WTC11 (cell line): ENCODE data around the gene USP27X. TPM values are rescaled to one million over a fixed set of nuclear protein-coding genes. Genes with fewer than 3 reads are reported as not detected.

ENCODE experiments used
- ATAC-seq: fragments of 200-7000 bp; cut with Tn5 transposase; 2 replicates; pipeline ENCODE4 v1.10.0; 2021; ENCODE audit warnings: mild to moderate bottlenecking, moderate library complexity
- CTCF ChIA-PET: fragments of 300-600 bp; sonication (Branson Sonifier 250); formaldehyde crosslinking; loops from one replicate; lab custom pipeline; 2021; ENCODE audit warnings: antibody characterized with exemption; lab: Charles Lee
- POLR2A ChIA-PET: fragments of 350-600 bp; sonication (Branson Sonifier 250); formaldehyde crosslinking; loops from one replicate; lab custom pipeline; 2021; ENCODE audit warnings: antibody characterized with exemption; lab: Charles Lee
- DNase-seq: peaks from one replicate; pipeline ENCODE4 v3.0.0; 2021; ENCODE audit warnings: low spot score
- H3K27ac Mint-ChIP-seq: 2 replicates; pipeline ENCODE4 v1.8.0; 2021; ENCODE audit warnings: mixed read lengths
- H3K27me3 Mint-ChIP-seq: 2 replicates; pipeline ENCODE4 v1.8.0; 2021; ENCODE audit warnings: low read depth, mild to moderate bottlenecking, moderate library complexity, mixed read lengths
- H3K36me3 Mint-ChIP-seq: 2 replicates; pipeline ENCODE4 v1.8.0; 2021; ENCODE audit warnings: mixed read lengths
- H3K4me1 Mint-ChIP-seq: 2 replicates; pipeline ENCODE4 v1.8.0; 2022; ENCODE audit warnings: mixed read lengths
- H3K4me3 Mint-ChIP-seq: 2 replicates; pipeline ENCODE4 v1.8.0; 2021; ENCODE audit warnings: mild to moderate bottlenecking, moderate library complexity, mixed read lengths
- H3K9me3 Mint-ChIP-seq: 2 replicates; pipeline ENCODE4 v1.8.0; 2021; ENCODE audit warnings: mixed read lengths
- CREB1 ChIP-seq: sonication (generic); formaldehyde crosslinking; IDR thresholded peaks from 2 replicates; pipeline ENCODE4 v1.8.0; 2023; ENCODE audit warnings: mild to moderate bottlenecking, missing genetic modification reagents
- JAZF1 ChIP-seq: fragments of 250-450 bp; sonication (Bioruptor Pico); IDR thresholded peaks from 2 replicates; pipeline ENCODE4 v1.9.0; 2021; ENCODE audit warnings: moderate library complexity, mild to moderate bottlenecking, inconsistent platforms
- KAT7 ChIP-seq: sonication (generic); formaldehyde crosslinking; IDR thresholded peaks from 2 replicates; pipeline ENCODE4 v1.8.1; 2023; ENCODE audit warnings: missing genetic modification reagents, mild to moderate bottlenecking, borderline replicate concordance
- NFATC4 ChIP-seq: fragments of 250-450 bp; sonication (Bioruptor Pico); IDR thresholded peaks from 2 replicates; pipeline ENCODE4 v1.9.0; 2021; ENCODE audit warnings: mild to moderate bottlenecking
- NFYB ChIP-seq: sonication (generic); formaldehyde crosslinking; conservative IDR thresholded peaks from 2 replicates; pipeline ENCODE4 v1.8.0; 2022; ENCODE audit warnings: low read depth, missing genetic modification reagents
- SP1 ChIP-seq: sonication (generic); formaldehyde crosslinking; conservative IDR thresholded peaks from 2 replicates; pipeline ENCODE4 v1.8.1; 2022; ENCODE audit warnings: missing genetic modification reagents
- TEAD1 ChIP-seq: sonication (generic); formaldehyde crosslinking; IDR thresholded peaks from 2 replicates; pipeline ENCODE4 v1.8.0; 2022; ENCODE audit warnings: mild to moderate bottlenecking, missing genetic modification reagents
- TEAD4 ChIP-seq: sonication (generic); formaldehyde crosslinking; IDR thresholded peaks from 2 replicates; pipeline ENCODE4 v1.8.0; 2022; ENCODE audit warnings: mild to moderate bottlenecking, missing genetic modification reagents
- USF2 ChIP-seq: sonication (generic); formaldehyde crosslinking; IDR thresholded peaks from 2 replicates; pipeline ENCODE4 v1.8.1; 2023; ENCODE audit warnings: mild to moderate bottlenecking, missing genetic modification reagents, moderate library complexity
- ZNF121 ChIP-seq: sonication (generic); formaldehyde crosslinking; IDR thresholded peaks from 2 replicates; pipeline ENCODE4 v1.8.0; 2023; ENCODE audit warnings: missing genetic modification reagents
- ZNF219 ChIP-seq: sonication (generic); formaldehyde crosslinking; IDR thresholded peaks from 2 replicates; pipeline ENCODE4 v1.8.0; 2023; ENCODE audit warnings: missing genetic modification reagents, mild to moderate bottlenecking, borderline replicate concordance
- ZNF263 ChIP-seq: sonication (generic); formaldehyde crosslinking; IDR thresholded peaks from 2 replicates; pipeline ENCODE4 v1.8.1; 2022; ENCODE audit warnings: low read depth, mild to moderate bottlenecking, moderate library complexity, missing genetic modification reagents
- ZNF396 ChIP-seq: fragments of 250-450 bp; sonication (Bioruptor Pico); IDR thresholded peaks from 2 replicates; pipeline ENCODE4 v1.8.0; 2021; ENCODE audit warnings: mild to moderate bottlenecking, moderate library complexity, borderline replicate concordance
- ZNF423 ChIP-seq: fragments of 250-450 bp; sonication (Bioruptor Pico); IDR thresholded peaks from 2 replicates; pipeline ENCODE4 v2.1.2; 2022; ENCODE audit warnings: mild to moderate bottlenecking, moderate library complexity
- total RNA-seq: library from RNA; stranded (reverse); gene quantifications from 3 replicates; pipeline ENCODE4 v1.2.3, GENCODE V29; 2021
- TF ChIP-seq, protein P1 (sequence below): sonication (generic); formaldehyde crosslinking; IDR thresholded peaks from 2 replicates; pipeline ENCODE4 v1.8.0; 2022; ENCODE audit warnings: mild to moderate bottlenecking, missing genetic modification reagents
- TF ChIP-seq, protein P2 (sequence below): sonication (generic); formaldehyde crosslinking; IDR thresholded peaks from 2 replicates; pipeline ENCODE4 v1.8.1; 2022; ENCODE audit warnings: low read depth, missing genetic modification reagents, borderline replicate concordance
- TF ChIP-seq, protein P3 (sequence below): fragments of 250-450 bp; sonication (Bioruptor Pico); IDR thresholded peaks from 2 replicates; pipeline ENCODE4 v1.9.0; 2021; ENCODE audit warnings: mild to moderate bottlenecking, borderline replicate concordance
- TF ChIP-seq, protein P4 (sequence below): sonication (generic); formaldehyde crosslinking; IDR thresholded peaks from 2 replicates; pipeline ENCODE4 v1.8.1; 2023; ENCODE audit warnings: mild to moderate bottlenecking, moderate library complexity, missing genetic modification reagents

Gene USP27X
- total RNA-seq, 1 experiment from 2014 or later, result 5.1 TPM

- ATAC-seq (no peak), DNase-seq (no peak)
- Mint-ChIP-seq H3K27ac (no peak overlapping the region), H3K36me3 (no peaks in the 10 kb centered on the region), H3K4me1 (no peaks in the 10 kb centered on the region), H3K4me3 (no peak overlapping the region), H3K9me3 (no peaks in the 10 kb centered on the region), H3K27me3 (peaks cover 13% of the 10 kb centered on the region)
- CTCF ChIA-PET, result no interaction called here
- no peak for TF ChIP-seq TEAD1 (CRISPR knock-in tag)
- TF ChIP-seq KAT7 (CRISPR knock-in tag), result no peak
- TF ChIP-seq ZNF121 (CRISPR knock-in tag), result no peak
- TF ChIP-seq, protein P1, sequence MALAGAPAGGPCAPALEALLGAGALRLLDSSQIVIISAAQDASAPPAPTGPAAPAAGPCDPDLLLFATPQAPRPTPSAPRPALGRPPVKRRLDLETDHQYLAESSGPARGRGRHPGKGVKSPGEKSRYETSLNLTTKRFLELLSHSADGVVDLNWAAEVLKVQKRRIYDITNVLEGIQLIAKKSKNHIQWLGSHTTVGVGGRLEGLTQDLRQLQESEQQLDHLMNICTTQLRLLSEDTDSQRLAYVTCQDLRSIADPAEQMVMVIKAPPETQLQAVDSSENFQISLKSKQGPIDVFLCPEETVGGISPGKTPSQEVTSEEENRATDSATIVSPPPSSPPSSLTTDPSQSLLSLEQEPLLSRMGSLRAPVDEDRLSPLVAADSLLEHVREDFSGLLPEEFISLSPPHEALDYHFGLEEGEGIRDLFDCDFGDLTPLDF (CRISPR knock-in tag), result no peak
- TF ChIP-seq NFYB (CRISPR knock-in tag), result no peak
- TF ChIP-seq TEAD4 (CRISPR knock-in tag), result no peak
- no peak for TF ChIP-seq ZNF219
- TF ChIP-seq CREB1 (CRISPR knock-in tag), result no peak
- TF ChIP-seq JAZF1, result no peak
- no peak for TF ChIP-seq NFATC4 (CRISPR knock-in tag)
- no peak for TF ChIP-seq ZNF263 (CRISPR knock-in tag)
- TF ChIP-seq ZNF423, result no peak
- no peak for TF ChIP-seq ZNF396 (CRISPR knock-in tag)
- TF ChIP-seq, protein P2, sequence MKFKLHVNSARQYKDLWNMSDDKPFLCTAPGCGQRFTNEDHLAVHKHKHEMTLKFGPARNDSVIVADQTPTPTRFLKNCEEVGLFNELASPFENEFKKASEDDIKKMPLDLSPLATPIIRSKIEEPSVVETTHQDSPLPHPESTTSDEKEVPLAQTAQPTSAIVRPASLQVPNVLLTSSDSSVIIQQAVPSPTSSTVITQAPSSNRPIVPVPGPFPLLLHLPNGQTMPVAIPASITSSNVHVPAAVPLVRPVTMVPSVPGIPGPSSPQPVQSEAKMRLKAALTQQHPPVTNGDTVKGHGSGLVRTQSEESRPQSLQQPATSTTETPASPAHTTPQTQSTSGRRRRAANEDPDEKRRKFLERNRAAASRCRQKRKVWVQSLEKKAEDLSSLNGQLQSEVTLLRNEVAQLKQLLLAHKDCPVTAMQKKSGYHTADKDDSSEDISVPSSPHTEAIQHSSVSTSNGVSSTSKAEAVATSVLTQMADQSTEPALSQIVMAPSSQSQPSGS (CRISPR knock-in tag), result no peak
- POLR2A ChIA-PET, result no interaction called here
These were observed 20.9 kb upstream of the USP27X start for GRCh38 chrX:49858341-49858740.

- H3K27ac Mint-ChIP-seq, result no peak overlapping the region
These were observed 19.8 kb upstream of the USP27X start for GRCh38 chrX:49859491-49859890.

More at GRCh38 chrX:49859491-49859890, 19.8 kb upstream of the USP27X start:
- CTCF ChIA-PET, result no interaction called here
- Mint-ChIP-seq H3K4me3 (no peak overlapping the region), H3K9me3 (no peaks in the 10 kb centered on the region), H3K36me3 (no peaks in the 10 kb centered on the region), H3K27me3 (peaks cover 13% of the 10 kb centered on the region), H3K4me1 (no peaks in the 10 kb centered on the region)
- DNase-seq, result no peak
- no peak for ATAC-seq
- POLR2A ChIA-PET, result no interaction called here
- TF ChIP-seq USF2 (CRISPR knock-in tag), result no peak
- TF ChIP-seq, protein P3, sequence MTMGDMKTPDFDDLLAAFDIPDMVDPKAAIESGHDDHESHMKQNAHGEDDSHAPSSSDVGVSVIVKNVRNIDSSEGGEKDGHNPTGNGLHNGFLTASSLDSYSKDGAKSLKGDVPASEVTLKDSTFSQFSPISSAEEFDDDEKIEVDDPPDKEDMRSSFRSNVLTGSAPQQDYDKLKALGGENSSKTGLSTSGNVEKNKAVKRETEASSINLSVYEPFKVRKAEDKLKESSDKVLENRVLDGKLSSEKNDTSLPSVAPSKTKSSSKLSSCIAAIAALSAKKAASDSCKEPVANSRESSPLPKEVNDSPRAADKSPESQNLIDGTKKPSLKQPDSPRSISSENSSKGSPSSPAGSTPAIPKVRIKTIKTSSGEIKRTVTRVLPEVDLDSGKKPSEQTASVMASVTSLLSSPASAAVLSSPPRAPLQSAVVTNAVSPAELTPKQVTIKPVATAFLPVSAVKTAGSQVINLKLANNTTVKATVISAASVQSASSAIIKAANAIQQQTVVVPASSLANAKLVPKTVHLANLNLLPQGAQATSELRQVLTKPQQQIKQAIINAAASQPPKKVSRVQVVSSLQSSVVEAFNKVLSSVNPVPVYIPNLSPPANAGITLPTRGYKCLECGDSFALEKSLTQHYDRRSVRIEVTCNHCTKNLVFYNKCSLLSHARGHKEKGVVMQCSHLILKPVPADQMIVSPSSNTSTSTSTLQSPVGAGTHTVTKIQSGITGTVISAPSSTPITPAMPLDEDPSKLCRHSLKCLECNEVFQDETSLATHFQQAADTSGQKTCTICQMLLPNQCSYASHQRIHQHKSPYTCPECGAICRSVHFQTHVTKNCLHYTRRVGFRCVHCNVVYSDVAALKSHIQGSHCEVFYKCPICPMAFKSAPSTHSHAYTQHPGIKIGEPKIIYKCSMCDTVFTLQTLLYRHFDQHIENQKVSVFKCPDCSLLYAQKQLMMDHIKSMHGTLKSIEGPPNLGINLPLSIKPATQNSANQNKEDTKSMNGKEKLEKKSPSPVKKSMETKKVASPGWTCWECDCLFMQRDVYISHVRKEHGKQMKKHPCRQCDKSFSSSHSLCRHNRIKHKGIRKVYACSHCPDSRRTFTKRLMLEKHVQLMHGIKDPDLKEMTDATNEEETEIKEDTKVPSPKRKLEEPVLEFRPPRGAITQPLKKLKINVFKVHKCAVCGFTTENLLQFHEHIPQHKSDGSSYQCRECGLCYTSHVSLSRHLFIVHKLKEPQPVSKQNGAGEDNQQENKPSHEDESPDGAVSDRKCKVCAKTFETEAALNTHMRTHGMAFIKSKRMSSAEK (CRISPR knock-in tag), result no peak
- TF ChIP-seq, protein P4, sequence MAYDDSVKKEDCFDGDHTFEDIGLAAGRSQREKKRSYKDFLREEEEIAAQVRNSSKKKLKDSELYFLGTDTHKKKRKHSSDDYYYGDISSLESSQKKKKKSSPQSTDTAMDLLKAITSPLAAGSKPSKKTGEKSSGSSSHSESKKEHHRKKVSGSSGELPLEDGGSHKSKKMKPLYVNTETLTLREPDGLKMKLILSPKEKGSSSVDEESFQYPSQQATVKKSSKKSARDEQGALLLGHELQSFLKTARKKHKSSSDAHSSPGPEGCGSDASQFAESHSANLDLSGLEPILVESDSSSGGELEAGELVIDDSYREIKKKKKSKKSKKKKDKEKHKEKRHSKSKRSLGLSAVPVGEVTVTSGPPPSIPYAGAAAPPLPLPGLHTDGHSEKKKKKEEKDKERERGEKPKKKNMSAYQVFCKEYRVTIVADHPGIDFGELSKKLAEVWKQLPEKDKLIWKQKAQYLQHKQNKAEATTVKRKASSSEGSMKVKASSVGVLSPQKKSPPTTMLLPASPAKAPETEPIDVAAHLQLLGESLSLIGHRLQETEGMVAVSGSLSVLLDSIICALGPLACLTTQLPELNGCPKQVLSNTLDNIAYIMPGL (CRISPR knock-in tag), result no peak
- TF ChIP-seq, protein P2 (CRISPR knock-in tag), result no peak
- no peak for TF ChIP-seq ZNF396 (CRISPR knock-in tag)
- TF ChIP-seq SP1 (CRISPR knock-in tag), result no peak
